HG03520 (cell line): ENCODE measurements around the gene PAQR8.

ENCODE experiments used
- ATAC-seq: cut with Tn5 transposase; IDR thresholded peaks from one replicate; pipeline ENCODE4 v1.9.1; 2021; ENCODE audit warnings: mild to moderate bottlenecking, moderate library complexity; ENCODE audit not compliant: unreplicated experiment

The PAQR8 gene

DNA sequence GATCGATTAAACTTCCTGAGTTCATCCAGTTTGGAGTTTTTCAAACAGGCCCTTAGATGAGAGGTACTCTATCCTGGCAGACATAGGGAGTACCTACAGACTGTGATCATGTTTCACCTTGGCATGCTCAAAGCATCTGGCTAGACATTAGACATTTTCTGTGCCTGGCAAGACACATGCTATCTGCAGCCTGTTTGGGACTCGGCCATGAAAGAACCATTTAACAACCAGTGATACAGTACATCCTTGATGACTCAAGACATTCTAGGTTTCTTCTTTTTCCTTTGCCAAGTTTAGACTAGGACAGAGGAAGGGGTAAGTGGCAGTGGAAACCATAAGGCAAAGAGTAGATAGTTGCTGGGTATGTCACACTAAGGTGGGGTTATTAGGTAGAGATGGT, 15.4 kb upstream of the PAQR8 start:
- ATAC-seq: no peak

DNA sequence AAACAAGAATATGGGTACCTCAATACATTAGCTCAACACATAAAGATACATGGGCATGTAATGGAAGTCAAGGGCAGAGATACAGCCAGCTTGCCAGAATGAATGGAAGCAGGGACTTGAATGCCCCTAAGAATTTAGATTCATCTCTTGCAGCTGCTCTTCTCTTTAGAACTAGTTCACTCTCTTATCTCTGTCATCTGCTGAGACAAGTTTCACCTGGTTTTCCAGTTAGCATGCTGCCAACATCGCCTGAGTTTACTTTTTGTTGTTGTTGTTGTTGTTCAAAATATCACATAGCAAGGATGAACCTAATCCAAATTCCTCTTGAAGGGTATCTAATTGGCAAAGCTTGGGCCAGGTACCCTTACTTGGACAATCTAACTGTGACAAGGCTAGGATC, 14.1 kb upstream of the PAQR8 start:
- ATAC-seq: no peak

DNA sequence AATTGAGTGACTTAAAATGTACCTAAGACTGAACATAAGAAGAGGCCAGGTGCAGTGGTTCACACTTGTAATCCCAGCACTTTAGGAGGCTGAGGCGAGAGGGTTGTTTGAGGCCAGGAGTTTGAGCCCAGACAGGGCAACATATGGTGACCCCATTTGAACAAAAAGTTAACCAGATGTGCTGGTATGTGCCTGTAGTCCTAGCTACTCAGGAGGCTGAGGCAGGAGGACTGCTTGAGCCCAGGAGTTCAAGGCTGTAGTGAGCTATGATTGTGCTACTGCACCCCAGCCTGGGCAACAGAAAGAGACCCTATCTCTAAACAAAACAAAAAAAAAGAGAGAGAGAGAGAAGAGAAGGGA, 10.1 kb upstream of the PAQR8 start:
- ATAC-seq: no peak

DNA sequence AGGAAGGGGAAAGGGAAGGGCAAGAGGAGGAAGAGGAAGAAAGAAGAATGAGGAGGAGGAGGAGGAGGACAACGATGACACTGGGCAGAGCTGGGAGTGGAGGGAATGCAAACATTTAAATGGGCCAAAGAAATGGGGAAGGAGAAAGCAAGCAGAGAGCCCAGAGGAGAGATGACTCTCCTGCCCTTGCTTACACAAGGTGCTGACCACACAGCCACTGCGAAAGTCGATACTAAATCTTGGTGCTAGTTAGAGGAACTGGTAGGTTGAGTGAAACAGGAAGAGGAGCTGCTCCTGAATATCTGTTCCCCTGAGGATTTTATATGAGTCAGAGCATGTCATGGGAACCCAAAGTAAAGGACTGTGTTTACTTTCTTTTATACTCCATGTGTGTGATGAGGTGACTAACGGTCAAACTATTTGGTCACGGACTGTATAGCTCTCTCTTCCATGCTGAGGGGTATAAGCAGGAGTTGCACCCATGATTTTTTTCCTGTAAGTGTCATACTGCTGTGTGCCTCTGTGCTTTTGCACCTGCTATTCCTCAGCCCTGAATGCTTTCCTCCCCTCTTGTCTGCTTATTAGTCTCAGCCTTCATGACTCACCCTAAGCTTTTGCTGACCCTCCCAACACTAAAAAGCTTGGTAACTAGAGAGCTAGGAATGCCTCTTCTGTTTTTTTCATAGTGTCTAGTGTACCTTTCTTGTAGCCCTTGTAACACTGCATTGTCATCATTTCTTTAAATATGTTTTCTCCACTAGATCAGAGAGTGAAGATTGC, 9.5 kb upstream of the PAQR8 start:
- ATAC-seq: peak; percentile 90

DNA sequence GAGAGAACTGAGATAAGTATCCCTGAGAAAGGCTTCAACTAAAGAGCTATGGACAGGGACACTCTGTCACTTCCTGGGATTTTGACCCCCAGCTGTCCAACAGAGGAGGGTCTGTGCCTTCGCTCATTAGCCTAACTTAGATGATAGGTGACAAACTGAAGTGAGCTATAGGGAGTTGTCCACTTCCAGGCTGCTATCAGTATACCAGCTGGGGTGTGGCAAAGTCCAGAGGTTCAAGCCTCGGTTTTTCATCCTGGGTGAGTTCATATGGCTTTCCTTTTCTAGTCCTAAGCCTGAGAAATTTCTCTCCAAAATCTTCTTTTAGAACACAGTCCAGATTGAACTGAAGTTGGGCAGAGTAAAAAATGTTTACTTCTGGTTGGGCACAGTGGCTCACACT, 5.9 kb upstream of the PAQR8 start:
- no peak for ATAC-seq

DNA sequence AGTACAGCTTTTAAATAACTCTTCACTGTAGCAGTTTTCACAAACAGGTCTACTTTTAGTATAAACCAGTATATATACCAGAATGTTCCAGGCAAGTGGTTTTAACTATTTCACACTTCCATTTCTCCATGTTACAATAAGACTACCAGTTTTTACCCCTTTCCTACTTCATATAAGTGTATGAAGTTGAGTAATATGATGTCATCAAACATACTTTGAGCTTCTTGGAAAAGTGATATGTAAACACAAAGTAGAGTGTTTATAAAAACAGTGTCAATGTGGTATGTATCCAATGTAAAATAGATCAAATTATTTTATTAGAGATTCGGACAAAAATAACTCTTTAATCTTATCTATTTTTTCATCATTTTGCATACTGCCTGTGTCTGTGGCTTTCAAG, 2.5 kb upstream of the PAQR8 start:
- no peak for ATAC-seq

DNA sequence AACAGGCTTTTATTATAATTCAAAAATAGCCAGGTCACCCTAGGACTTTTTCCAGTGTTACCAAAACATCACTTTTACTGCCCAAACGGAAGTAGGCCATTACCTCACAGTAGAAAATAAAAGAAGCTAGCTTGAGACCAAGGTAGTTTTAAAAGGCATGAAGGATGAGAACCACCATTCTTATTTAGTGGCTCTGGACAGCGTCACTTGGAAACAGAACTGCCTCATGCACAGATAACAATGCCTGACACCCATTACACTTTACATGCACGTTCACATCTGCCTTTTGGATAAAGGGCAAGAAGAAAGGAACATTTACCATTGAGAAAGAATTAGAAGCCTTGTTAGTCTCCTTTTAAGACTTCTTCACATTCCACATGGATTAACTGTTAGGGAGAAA, 1.9 kb upstream of the PAQR8 start:
- no peak for ATAC-seq

DNA sequence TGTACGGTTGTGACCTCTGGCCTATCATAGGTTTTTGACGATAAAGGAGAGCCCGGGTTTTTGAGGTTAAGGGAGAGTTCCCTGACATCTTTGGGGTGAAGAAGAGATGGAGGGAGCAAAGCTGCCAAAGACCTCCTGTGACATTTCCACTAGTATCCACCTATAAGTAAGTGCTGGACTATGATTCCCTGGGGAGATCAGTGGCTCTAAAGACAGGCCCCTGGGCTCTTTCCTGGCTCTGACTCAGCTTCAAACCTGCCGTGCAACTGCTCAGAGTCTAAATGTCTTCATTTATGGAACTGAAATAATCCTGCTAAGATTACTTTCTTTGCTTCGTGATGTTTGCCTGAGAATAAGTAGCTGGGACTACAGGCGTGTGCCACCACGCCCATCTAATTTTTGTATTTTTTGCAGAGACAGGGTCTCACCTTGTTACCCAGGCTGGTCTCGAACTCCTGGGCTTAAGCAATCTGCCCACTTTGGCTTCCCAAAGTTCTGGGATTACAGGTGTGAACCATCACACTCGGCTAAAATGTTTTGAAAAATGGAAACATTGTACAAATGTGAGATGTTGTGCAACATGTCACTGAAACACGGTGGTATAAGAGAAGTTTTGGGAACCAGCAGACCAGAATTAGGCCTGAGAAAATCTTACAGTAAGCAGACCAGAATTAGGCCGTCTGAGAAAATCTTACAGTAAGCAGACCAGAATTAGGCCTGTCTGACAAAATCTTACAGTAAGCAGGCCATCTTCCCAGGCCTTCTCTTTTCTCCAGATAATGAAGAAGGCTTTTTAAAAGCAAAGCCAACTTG, 1.1 kb upstream of the PAQR8 start:
- no peak for ATAC-seq

DNA sequence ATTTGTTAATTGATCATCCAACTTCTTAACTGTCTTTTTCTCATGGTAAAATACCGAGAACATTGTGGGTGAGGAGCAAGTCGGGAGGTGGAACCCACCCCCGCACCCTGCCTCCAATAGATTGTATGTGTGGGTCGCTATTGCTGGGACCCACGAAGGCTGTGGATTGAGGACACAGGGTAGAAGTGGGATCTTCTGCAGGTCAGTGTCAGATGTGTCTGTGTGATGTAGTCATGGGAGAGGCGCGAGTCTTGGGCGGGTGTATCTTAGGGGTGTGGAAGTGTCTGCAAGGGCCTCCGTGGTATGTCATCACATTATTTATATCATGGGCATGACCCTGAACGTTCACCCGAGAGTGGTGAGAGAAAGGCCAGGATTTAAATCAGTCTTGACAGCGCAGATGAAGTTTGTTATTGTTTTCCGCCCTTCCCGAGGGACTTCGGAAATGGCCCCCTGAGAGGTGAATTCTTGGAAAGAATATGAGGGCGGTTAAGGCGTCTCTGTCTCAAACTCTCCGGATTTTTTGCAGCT, 472 bp upstream of the PAQR8 start:
- ATAC-seq: peak; percentile 10

DNA sequence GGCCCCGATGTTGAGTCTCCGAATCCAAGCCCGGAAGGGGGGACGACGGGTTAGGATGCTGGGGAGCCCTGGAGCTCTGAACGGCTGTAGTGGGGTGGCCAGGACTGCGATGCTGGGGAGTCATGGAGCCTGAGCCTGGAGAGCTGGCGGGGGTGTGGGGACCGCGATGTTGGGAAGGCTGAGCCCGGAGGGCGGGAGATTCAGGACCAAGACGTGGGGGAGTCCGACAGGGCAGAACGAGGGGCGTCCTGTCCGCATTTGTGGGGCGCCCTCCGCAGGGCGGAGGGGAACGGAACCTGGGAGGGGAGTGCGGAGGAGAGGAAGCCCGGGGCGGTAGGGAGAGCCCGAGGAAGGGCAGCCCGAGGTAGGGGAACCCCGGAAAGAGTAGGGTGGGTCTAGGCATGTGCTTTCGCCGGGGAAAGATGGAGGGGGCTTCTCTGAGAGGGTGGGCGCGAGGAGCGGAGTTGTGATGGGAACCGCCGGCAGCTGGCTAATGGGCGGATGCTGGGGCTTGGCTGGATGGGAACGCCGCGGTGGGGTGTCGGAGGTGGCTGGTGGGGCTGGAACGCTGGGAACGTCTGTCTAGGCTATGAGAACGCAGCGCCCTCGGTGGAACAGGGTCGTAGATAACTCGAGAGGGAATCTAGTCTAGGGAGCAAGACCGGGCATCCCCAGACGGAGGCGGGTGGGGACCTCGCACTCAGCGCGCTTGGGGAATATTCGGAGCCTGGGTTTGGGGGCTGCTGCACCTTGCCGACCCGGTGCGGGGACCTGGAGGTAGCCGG, 684 bp downstream of the PAQR8 start:
- ATAC-seq: peak; percentile 47

DNA sequence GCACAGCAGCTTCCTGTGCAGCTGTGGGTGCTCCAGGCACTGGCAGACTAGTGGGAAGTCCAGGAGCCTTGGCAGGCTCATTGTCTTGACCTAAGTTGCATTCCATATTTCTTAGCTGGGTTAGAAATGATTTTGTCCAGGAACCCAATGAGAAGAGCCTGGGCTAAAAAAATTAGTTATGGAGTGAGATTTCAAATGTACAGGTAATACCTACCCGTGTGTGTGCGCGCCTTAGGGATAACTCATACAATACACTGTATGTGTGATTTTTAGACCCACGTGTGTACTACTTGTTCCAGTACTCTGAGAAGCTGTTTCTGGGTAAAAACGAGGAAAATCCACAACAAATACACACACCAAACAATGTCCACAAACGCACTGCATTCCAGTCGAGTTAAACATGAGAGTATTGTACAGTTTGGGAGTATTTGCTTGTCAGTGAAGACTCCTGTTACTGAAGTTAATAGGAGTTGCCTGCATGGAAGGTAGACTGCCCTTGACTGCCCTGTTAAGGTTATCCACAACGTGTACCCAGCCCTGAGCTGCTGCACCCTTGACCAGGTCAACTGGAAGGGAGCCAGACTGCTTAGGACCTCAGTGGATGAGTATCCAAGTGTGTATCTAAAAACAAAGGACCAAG, 1.4 kb downstream of the PAQR8 start:
- no peak for ATAC-seq

DNA sequence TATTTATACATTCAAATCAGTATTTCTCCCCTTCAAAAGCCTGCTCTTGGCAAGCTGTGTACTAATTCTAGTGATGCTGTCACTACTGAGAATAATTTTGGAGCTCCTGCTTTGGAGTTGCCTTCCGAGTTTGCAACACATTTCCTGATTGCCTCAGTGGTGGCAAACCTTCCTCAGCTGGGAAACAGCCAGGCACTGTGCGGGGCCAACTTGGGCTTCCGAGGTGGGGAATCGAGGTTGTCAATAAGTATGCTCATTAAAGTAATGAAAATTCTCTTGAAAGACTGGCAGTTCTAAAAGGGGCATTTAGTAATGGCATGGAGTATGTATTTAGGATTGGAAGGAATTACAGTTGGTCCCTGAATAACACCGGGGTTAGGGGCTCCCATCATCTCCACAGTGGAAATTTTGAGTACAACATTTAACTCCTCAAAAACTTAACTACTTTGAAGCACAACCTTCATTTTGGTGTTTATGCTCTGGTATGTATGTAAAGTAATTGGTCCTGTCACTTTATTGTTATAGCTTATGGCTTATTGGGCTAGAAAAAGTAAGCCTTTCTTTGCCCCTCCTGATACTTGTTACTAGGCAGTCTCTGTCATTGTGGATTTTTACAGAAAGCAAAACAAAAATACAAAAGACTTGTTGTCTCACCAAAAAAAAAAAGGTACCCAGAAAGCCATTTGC, 2.7 kb downstream of the PAQR8 start:
- ATAC-seq: no peak

DNA sequence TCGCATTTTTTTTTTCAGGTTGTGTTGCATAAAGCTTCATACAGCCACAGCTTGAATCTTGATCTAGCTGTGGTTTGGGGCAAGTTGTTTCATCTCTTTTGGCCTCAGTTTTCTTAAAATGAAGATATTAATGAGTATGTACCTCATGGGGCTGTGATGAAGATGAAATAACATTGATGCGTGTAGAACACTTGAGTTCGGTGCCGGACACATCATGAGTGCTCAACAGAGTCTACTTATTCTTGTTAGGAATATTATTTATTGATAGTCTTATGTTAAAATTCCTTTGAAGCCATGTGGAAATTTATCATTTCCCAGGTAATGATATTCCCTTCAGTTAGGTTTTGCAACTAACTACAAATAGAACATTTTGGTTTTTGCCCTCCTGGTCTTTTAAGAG, 3.4 kb downstream of the PAQR8 start:
- no peak for ATAC-seq

DNA sequence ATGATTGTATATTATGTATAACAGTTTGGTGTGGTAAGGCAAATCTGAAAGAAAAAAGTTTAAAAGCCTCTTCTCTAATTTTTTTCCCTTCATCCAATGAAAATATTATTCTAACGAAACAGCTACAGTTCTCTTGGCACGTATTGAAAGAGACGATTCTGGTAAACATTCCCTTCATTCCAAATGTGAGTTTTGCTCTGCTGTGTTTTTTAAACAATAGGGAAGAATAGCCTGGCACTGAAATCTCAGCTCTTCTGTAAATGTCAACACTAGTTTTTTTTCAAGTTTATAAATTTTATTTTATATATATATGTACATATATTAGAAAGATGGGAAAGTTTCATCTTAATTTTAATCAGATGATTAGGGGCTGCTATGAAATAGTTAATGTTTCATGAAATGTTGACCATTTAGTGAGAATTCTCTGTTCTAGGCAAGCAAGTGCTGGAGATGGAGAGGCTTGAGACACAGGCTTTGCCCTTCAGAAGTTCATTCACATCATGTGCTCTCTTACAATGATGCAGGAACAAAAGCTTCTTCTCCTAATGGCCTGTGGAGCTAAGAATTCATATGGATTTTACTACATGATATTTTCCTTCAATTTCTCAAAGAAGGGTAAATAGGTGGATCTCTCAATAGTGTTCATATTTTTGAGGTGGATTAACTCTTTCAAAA, 4.1 kb downstream of the PAQR8 start:
- no peak for ATAC-seq

DNA sequence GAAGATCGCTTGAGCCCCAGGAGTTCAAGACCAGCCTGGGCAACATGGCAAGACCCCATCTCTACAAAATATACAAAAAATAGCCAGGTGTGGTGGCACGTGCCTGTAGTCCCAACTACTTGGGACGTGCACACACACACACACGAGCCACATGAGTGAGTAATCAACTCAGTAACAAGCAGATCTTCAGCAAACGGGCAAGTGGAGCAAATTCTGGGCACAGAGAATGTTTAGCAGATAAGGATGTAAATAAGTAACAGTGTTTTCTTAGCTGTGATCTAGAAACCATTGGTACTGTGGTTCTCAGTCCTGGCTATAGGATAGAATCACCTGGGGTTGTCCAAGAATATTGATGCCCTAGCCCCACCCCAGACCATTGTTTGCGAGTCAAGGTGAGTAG, 6.1 kb downstream of the PAQR8 start:
- no peak for ATAC-seq

DNA sequence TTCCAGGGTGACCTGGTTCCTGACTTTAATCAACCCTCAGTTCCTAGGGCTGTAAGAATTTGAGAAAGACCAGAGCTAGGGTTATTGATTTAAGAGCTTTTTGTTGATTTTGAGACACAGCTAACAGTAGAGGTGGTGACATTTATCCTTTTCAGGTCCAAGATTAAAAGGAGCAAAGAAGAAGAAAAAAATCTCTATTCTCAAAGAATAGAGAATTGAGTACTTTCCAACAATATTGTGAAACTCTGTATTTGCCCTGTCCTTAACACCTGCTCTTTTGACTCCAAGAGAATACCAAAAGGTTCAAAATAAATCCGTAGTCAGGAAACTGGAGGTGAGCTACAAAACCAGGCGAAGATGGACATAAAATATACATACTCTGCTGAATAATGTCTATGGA, 7.3 kb downstream of the PAQR8 start:
- ATAC-seq: no peak

DNA sequence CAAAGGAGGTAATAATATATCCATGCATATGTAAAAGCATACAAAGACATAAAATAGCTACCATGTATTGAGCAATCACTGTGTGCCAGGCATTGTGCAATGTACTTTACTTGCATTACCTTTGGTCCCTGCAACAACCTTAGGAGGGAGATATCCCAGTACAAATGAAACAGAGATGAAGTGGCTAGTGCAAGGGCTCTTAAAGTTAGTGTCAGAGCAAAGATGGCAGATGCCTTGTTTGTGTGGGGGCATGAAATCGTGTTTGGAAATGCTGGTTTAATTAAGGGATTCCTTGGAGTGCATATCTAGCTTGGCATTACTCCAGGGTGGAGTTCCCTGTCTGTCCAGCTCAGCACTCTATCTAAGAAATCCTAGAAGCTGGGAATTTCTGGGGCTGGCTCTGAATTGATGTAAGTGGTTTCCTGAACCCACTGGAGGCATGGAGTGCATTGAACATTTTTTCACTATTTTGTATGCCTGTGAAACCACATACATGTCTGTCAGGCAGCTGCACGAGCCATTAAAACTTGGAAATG, 9.8 kb downstream of the PAQR8 start:
- ATAC-seq: no peak

DNA sequence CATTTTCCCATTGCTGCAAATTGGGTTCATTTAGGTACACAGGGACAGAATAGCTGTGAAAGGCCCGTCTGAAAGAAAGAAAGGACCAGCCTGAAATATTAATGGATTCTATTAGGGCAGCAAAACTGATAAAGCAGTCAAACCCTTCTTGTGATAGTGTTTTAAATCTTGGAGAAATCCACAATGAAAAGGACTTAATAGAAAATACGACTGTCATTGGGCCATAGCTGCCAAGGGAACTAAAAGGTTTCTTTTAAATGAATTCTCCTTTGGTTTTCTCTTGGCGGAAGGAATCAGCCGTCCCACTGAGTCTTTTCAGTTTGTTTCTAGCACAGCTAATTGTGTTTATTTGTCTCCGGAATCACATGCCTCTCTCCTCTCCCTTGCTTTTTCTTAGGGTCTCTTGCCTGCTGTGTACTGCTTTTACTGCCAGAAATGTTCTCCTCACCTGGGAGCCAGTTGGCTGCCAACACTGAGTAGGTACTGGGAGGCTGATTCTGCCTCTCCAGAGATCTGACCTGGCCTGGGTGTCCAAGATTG, 11.3 kb downstream of the PAQR8 start:
- ATAC-seq: no peak

DNA sequence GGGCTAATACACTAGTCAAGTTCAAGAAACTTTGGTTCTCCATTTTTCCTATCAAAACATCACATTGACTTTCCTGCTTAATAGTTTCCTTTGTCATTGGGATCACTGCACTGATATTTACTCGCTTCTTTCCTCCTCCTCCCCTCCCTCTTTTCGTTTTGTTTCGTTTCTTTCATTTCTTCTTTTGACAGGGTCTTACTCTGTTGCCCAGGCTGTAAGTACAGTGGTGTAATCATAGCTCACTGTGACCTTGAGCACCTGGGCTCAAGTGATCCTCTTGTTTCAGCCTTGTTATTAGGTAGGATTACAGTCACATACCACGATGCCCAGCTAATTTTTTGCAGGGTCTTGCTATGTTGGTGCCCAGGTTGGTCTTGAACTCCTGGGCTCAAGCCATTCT, 12.3 kb downstream of the PAQR8 start:
- ATAC-seq: no peak
